Uterus (tissue), 4 donors: ENCODE data around the gene POLD1. TPM values are rescaled to one million over a fixed set of nuclear protein-coding genes. Genes with fewer than 3 reads are reported as not detected.
"Not testable (repeated sequence)": the region's sequence is repeated elsewhere in the genome, so short reads cannot be mapped to it uniquely, and the experiment has no call there.

Experiments used
- DNase-seq, 2 donors: peaks; one replicate each; pipeline ENCODE4 v3.0.0-alpha.2; 2019 to 2020
- H3K27ac ChIP-seq, 2 donors: fragments of 200-600 bp; sonication (generic); 1 replicate in 1 of 2; 2 replicates in 1 of 2; pipeline ENCODE4 v1.5.1; 2016 to 2018
- H3K27me3 ChIP-seq, 2 donors: fragments of 200-600 bp; sonication (generic); one replicate each; pipeline ENCODE4 v1.5.1; 2018 to 2019; ENCODE audit warnings: control low read depth in 1 of 2
- H3K36me3 ChIP-seq, 2 donors: fragments of 200-600 bp; sonication (generic); one replicate each; pipeline ENCODE4 v1.5.1; 2019; ENCODE audit warnings: control low read depth in 1 of 2
- H3K4me1 ChIP-seq, 2 donors: fragments of 200-600 bp; sonication (generic); one replicate each; pipeline ENCODE4 v1.5.1; 2018 to 2019; ENCODE audit warnings: control low read depth in 1 of 2
- H3K4me3 ChIP-seq, 2 donors: fragments of 200-600 bp; sonication (generic); 1 replicate in 1 of 2; 2 replicates in 1 of 2; pipeline ENCODE4 v1.5.1; 2018 to 2019; ENCODE audit warnings: mild to moderate bottlenecking in 1 of 2
- H3K9me3 ChIP-seq, 2 donors: fragments of 200-600 bp; sonication (generic); one replicate each; pipeline ENCODE4 v1.5.1; 2019; ENCODE audit warnings: control low read depth in 1 of 2
- POLR2A ChIP-seq, 2 donors: fragments of 450-650 bp; IDR thresholded peaks; one replicate each; pipeline ENCODE4 v1.6.1; 2016; ENCODE audit warnings: antibody characterized with exemption in 2 of 2, mild to moderate bottlenecking in 1 of 2, moderate library complexity in 1 of 2
- intact Hi-C: fragments of 100-400 bp; cut with DNase I; formaldehyde crosslinking; loops from one replicate; pipeline ENCODE4 v1.15.1; 2023; ENCODE audit warnings: low total_unique reads
- total RNA-seq, 4 donors: library from RNA; depleted of rRNA in 3 of 4; stranded (reverse); fragments of >200 nt in 3 of 4; gene quantifications; one replicate each; pipeline versions ENCODE4 v1.1.0 to v1.2.4, GENCODE V29; 2014 to 2023
- TF ChIP-seq, protein P1 (sequence below), 4 experiments: fragments of 200-600 bp in 2 of 4; fragments of 450-650 bp in 2 of 4; sonication (generic) in 2 of 4; IDR thresholded peaks; one replicate each; pipeline ENCODE4 v1.5.1; 2016 to 2019; ENCODE audit warnings: antibody characterized with exemption in 4 of 4, mild to moderate bottlenecking in 2 of 4, moderate library complexity in 1 of 4
- donor health status: DM: yes; HTN: yes; CAD: no.

The POLD1 gene
- total RNA-seq, 4 donors from 2014 or later: 10.6 to 47.9 (median 24.0) TPM

DNA sequence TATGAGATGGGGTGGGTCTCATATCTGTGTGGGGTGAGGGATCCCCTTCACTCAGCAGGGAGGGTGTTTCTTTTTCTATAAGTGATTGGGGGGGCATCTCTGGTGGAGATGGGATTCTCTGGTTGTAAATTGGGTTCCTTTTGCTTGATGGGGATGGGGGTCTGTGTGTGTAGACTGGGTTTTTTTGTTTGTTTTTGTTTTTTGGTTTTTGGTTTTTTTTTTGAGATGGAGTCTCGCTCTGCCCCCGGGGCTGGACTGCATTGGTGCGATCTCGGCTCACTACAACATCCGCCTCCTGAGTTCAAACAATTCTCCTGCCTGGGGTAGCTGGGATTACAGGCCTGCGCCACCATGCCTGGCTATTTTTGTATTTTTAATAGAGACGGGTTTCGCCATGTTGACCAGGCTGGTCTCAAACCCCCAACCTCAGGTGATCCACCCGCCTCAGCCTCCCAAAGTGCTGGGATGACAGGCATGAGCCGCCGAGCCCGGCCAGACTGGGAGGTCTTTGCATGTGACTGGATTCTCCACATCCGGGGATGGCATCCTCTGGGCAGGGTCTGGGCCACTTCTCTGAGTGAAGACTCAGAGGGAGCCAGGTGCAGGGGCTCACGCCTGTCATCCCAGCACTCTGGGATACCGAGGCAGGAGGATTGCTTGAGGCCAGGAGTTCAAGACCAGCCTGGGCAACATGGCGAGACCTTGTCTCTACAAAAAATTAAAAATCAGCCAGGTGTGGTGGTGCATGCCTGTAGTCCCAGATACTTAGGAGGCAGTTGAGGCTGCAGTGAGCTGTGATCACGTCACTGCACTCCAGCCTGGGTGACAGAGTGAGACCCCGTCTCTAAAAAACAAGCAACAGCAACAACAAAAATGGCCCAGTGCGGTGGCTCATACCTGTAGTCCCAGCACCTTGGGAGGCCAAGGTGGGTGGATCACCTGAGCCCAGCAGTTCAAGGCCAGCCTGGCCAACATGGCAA is 49.3 kb downstream of the POLD1 start:
- Histone ChIP-seq H3K9me3 (no peaks in the 10 kb centered on the region), H3K27ac (no peak overlapping the region), H3K27me3 (peaks cover 0 to 7% of the 10 kb centered on the region in 2 donors), H3K36me3 (no peaks in the 10 kb centered on the region), H3K4me3 (no peak overlapping the region), H3K4me1 (no peaks in the 10 kb centered on the region)
- no peak for DNase-seq
- no peak for TF ChIP-seq POLR2A (IDR thresholded peaks at IDR 0.05)
- TF ChIP-seq, protein P1, sequence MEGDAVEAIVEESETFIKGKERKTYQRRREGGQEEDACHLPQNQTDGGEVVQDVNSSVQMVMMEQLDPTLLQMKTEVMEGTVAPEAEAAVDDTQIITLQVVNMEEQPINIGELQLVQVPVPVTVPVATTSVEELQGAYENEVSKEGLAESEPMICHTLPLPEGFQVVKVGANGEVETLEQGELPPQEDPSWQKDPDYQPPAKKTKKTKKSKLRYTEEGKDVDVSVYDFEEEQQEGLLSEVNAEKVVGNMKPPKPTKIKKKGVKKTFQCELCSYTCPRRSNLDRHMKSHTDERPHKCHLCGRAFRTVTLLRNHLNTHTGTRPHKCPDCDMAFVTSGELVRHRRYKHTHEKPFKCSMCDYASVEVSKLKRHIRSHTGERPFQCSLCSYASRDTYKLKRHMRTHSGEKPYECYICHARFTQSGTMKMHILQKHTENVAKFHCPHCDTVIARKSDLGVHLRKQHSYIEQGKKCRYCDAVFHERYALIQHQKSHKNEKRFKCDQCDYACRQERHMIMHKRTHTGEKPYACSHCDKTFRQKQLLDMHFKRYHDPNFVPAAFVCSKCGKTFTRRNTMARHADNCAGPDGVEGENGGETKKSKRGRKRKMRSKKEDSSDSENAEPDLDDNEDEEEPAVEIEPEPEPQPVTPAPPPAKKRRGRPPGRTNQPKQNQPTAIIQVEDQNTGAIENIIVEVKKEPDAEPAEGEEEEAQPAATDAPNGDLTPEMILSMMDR (IDR thresholded peaks at IDR 0.05): no peak
- intact Hi-C loops: no loop called here

DNA sequence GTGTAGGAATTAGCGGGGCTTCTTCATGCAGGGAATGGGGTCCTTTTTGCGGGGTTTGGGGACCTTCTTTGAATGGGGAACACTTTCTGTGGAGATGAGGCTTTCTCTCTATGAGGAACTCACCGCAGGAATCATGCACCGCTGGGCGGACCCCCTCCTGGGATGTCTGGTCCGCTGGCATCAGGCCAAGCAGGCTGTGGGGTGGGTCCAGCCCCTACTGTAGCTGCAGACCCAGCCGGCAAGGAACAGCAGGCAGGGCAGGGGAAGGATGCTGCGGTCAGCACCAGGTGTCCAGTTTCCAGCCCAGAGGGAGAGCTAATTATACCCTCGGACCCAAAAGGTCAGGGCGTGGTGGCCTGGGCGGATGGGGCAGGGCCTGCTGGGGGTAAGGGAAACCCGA is 50.4 kb downstream of the POLD1 start:
- no peaks in the 10 kb centered on the region for H3K4me1 ChIP-seq
- H3K9me3 ChIP-seq: no peaks in the 10 kb centered on the region
- peaks cover 0 to 7% of the 10 kb centered on the region in 2 donors for H3K27me3 ChIP-seq
- no peaks in the 10 kb centered on the region for H3K36me3 ChIP-seq
- no peak overlapping the region for H3K27ac ChIP-seq
- DNase-seq: no peak
- no peak overlapping the region for H3K4me3 ChIP-seq
- intact Hi-C loops: no loop called here
- TF ChIP-seq POLR2A (IDR thresholded peaks at IDR 0.05): no peak

DNA sequence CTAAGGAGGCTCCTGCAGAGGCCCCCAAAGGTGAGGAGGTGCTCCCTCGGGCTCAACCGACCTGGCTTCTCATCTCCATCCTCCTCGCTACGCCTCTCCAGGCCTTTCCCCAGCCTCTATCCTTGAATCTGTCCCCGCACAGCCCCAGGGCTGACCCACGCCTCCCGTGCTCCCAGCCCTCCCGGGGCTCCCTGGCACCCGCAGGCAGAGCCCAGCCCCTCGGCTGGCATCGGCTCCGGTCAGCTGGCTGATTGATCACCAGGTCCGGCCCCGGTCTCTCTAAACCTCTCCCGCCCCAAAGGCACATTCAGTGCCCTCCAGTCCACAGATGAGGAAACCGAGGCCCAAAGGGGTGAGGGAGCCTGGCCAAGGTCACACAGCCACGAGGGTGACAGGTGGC is 51.1 kb downstream of the POLD1 start:
- no peak for DNase-seq
- Histone ChIP-seq H3K36me3 (no peaks in the 10 kb centered on the region), H3K27ac (no peak overlapping the region), H3K9me3 (no peaks in the 10 kb centered on the region), H3K4me1 (no peaks in the 10 kb centered on the region), H3K4me3 (no peak overlapping the region), H3K27me3 (peaks cover 0 to 7% of the 10 kb centered on the region in 2 donors)
- intact Hi-C loops: no loop called here
- TF ChIP-seq, protein P1 (IDR thresholded peaks at IDR 0.05): no peak
- TF ChIP-seq POLR2A (IDR thresholded peaks at IDR 0.05): no peak

DNA sequence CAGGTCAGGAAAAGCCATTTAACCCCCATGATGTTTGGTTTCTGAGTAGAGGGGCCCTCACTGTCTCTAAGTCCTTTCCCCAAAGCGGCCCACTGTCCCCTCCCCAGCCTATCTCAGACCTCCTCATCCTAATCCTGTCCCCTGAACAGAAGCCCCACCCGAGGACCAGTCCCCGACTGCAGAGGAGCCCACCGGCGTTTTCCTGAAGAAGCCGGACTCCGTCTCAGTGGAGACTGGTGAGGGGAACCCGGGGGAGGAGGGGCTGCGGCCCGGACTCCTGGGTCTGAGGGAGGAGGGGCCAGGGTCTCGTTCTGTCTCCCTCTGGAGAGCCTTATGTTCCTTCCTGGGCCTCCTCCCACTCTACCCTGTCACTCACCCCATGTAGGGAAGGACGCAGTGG is 51.5 kb downstream of the POLD1 start:
- DNase-seq: no peak
- intact Hi-C loops: no loop called here
- Histone ChIP-seq H3K27ac (no peak overlapping the region), H3K36me3 (no peaks in the 10 kb centered on the region), H3K4me3 (no peak overlapping the region), H3K4me1 (no peaks in the 10 kb centered on the region), H3K27me3 (peaks cover 0 to 7% of the 10 kb centered on the region in 2 donors), H3K9me3 (no peaks in the 10 kb centered on the region)
- TF ChIP-seq POLR2A (IDR thresholded peaks at IDR 0.05): no peak
- TF ChIP-seq, protein P1 (IDR thresholded peaks at IDR 0.05): no peak

DNA sequence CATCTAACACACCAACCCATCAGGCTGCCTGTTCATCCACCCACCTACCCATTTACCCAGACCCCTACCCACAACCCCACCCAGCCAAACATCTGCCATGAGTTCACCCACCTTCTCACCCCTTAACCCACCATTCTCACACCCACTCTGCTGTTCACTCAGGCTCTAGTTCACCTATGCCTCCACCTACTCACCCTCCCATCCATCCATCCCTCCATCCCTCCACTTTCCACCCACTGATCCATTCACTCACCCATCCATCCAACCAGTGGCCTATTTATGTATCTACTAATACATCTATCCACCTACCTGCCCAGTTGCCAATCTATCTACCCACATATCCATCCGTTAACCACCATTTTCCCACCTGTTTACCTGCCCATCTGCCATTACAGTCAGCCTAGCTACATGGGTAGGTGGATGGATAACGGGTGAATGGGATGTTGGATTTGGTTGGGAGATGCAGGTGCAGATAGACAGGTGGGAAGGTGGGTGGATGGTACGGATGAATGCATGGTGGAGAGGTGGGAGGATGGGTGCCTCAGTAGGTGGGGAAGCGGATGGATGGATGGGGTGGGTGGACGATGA is 53.8 kb downstream of the POLD1 start:
- no peak for DNase-seq
- H3K9me3 ChIP-seq: no peaks in the 10 kb centered on the region
- H3K27me3 ChIP-seq: no peaks in the 10 kb centered on the region
- H3K27ac ChIP-seq: no peak overlapping the region
- no peaks in the 10 kb centered on the region for H3K4me1 ChIP-seq
- H3K36me3 ChIP-seq: no peaks in the 10 kb centered on the region
- TF ChIP-seq, protein P1 (IDR thresholded peaks at IDR 0.05): no peak
- no peak for TF ChIP-seq POLR2A (IDR thresholded peaks at IDR 0.05)
- intact Hi-C loops: no loop called here
- H3K4me3 ChIP-seq: no peak overlapping the region

DNA sequence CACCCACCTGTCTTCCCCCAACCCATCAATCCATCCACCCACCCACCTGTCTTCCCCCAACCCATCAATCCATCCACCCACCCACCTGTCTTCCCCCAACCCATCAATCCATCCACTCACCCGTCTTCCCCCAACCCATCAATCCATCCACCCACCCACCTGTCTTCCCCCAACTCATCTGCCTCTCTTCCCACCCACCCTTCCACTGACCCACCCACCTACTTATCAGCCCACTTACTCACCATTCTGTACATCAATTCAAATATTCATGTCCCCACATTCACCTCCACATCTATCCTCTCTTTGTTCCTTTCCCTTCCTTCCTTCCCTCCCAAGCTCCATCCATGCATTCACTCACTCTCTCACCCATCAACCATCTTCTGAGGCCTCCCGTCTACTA is 55.0 kb downstream of the POLD1 start:
- intact Hi-C loops, DNase-seq, H3K27me3 ChIP-seq, H3K9me3 ChIP-seq, H3K4me1 ChIP-seq, H3K36me3 ChIP-seq, H3K4me3 ChIP-seq, H3K27ac ChIP-seq: not testable (repeated sequence)
